HepG2 (cell line): ENCODE data around the gene MRAP.

Source experiments
- ATF3 ChIP-seq: sonication (generic); formaldehyde crosslinking; IDR thresholded peaks from 2 replicates; pipeline ENCODE4 v1.4.0; 2020; ENCODE audit warnings: missing genetic modification reagents
- SP4 ChIP-seq: sonication (generic); formaldehyde crosslinking; IDR thresholded peaks from 2 replicates; pipeline ENCODE4 v1.8.1; 2023; ENCODE audit warnings: mild to moderate bottlenecking, missing genetic modification reagents
- ZBTB14 ChIP-seq: sonication (generic); formaldehyde crosslinking; IDR thresholded peaks from 2 replicates; pipeline ENCODE4 v1.4.0; 2020; ENCODE audit warnings: missing genetic modification reagents
- TF ChIP-seq, protein P1 (sequence below): sonication (generic); formaldehyde crosslinking; IDR thresholded peaks from 2 replicates; pipeline ENCODE4 v1.8.1; 2023; ENCODE audit warnings: mild to moderate bottlenecking, inconsistent platforms, moderate library complexity, missing genetic modification reagents, borderline replicate concordance
- TF ChIP-seq, protein P2 (sequence below): IDR thresholded peaks from 2 replicates; pipeline ENCODE4 v1.6.1; 2012; ENCODE audit warnings: low read depth, low read length, improper control_type of control experiment

GRCh38 chr21:32322103-32322502 is 23.4 kb downstream of the MRAP start:
- TF ChIP-seq, protein P1, sequence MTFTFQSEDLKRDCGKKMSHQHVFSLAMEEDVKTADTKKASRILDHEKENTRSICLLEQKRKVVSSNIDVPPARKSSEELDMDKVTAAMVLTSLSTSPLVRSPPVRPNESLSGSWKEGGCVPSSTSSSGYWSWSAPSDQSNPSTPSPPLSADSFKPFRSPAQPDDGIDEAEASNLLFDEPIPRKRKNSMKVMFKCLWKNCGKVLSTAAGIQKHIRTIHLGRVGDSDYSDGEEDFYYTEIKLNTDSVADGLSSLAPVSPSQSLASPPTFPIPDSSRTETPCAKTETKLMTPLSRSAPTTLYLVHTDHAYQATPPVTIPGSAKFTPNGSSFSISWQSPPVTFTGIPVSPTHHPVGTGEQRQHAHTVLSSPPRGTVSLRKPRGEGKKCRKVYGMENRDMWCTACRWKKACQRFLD (CRISPR knock-in tag): no peak
- TF ChIP-seq ATF3 (CRISPR knock-in tag) (no peak), SP4 (no peak), ZBTB14 (CRISPR knock-in tag) (no peak)
- TF ChIP-seq, protein P2, sequence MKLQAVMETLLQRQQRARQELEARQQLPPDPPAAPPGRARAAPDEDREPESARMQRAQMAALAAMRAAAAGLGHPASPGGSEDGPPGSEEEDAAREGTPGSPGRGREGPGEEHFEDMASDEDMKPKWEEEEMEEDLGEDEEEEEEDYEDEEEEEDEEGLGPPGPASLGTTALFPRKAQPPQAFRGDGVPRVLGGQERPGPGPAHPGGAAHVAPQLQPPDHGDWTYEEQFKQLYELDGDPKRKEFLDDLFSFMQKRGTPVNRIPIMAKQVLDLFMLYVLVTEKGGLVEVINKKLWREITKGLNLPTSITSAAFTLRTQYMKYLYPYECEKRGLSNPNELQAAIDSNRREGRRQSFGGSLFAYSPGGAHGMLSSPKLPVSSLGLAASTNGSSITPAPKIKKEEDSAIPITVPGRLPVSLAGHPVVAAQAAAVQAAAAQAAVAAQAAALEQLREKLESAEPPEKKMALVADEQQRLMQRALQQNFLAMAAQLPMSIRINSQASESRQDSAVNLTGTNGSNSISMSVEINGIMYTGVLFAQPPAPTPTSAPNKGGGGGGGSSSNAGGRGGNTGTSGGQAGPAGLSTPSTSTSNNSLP: no peak
